Measurements from ENCODE around the gene ATG16L2.

The ATG16L2 gene
- total RNA-seq = 77.0 to 132 (median 109) reads per million in 4 experiments

GRCh38 chr11:72814286-72815109 is at the start of gene ATG16L2:
Gene ATG16L2 (plus strand): TSS chr11:72814411. CDS start chr11:72814446, 35 bp downstream.
- peak; percentile 77 for DNase-seq

- DNase-seq = no peak
These were observed 49.7 kb upstream of the ATG16L2 start for GRCh38 chr11:72764503-72764902.

- no peak for DNase-seq
These were observed 47.9 kb upstream of the ATG16L2 start for GRCh38 chr11:72766152-72766902.

- no peak for DNase-seq
These were observed 46.8 kb upstream of the ATG16L2 start for GRCh38 chr11:72767203-72768062.

- DNase-seq = no peak
These were observed 45.6 kb upstream of the ATG16L2 start for GRCh38 chr11:72768581-72768980.

- DNase-seq = no peak
These were observed 44.5 kb upstream of the ATG16L2 start for GRCh38 chr11:72769680-72770079.

- DNase-seq = no peak
These were observed 43.4 kb upstream of the ATG16L2 start for GRCh38 chr11:72770799-72771198.

- no peak for DNase-seq
These were observed 42.7 kb upstream of the ATG16L2 start for GRCh38 chr11:72771507-72771906.

GRCh38 chr11:72772059-72772458 is 42.2 kb upstream of the ATG16L2 start:
- no peak for DNase-seq

GRCh38 chr11:72773291-72773690 is 40.9 kb upstream of the ATG16L2 start:
- DNase-seq = no peak

GRCh38 chr11:72773696-72774095 is 40.5 kb upstream of the ATG16L2 start:
- DNase-seq = no peak

GRCh38 chr11:72774499-72774898 is 39.7 kb upstream of the ATG16L2 start:
- DNase-seq = no peak

GRCh38 chr11:72775288-72776110 is 38.7 kb upstream of the ATG16L2 start:
- no peak for DNase-seq

GRCh38 chr11:72776117-72776843 is 37.9 kb upstream of the ATG16L2 start:
- DNase-seq = no peak

GRCh38 chr11:72776844-72777754 is 37.1 kb upstream of the ATG16L2 start:
- no peak for DNase-seq

GRCh38 chr11:72777755-72778278 is 36.4 kb upstream of the ATG16L2 start:
- no peak for DNase-seq

- no peak for DNase-seq
These were observed 35.4 kb upstream of the ATG16L2 start for GRCh38 chr11:72778535-72779494.

- DNase-seq = no peak
These were observed 34.6 kb upstream of the ATG16L2 start for GRCh38 chr11:72779495-72780128.

Data from effector CD8-positive, alpha-beta T cell (primary cell).